ENCODE data around the gene ZNF44.

ZNF44 gene

GRCh38 chr19:12278713-12279112, 16.0 kb downstream of the ZNF44 start:
- no peak for DNase-seq (ENCODE audit: low read depth)
- no peak overlapping the region for H3K4me3 ChIP-seq (ENCODE audit: low read depth, low read length)
- TF ChIP-seq CTCF (conservative IDR thresholded peaks at IDR 0.05; ENCODE audit: low read depth, low read length), result no peak

- DNase-seq (ENCODE audit: low read depth), result no peak
- no peak overlapping the region for H3K4me3 ChIP-seq (ENCODE audit: low read depth, low read length)
- no peak for TF ChIP-seq CTCF (conservative IDR thresholded peaks at IDR 0.05; ENCODE audit: low read depth, low read length)
Measured at GRCh38 chr19:12272980-12273901, 21.4 kb downstream of the ZNF44 start.

GRCh38 chr19:12272386-12272785, 22.3 kb downstream of the ZNF44 start:
- no peak for DNase-seq (ENCODE audit: low read depth)
- H3K4me3 ChIP-seq (ENCODE audit: low read depth, low read length), result no peak overlapping the region
- TF ChIP-seq CTCF (conservative IDR thresholded peaks at IDR 0.05; ENCODE audit: low read depth, low read length), result no peak

GRCh38 chr19:12270854-12271253, 23.8 kb downstream of the ZNF44 start:
- no peak overlapping the region for H3K4me3 ChIP-seq (ENCODE audit: low read depth, low read length)
- no peak for TF ChIP-seq CTCF (conservative IDR thresholded peaks at IDR 0.05; ENCODE audit: low read depth, low read length)
- DNase-seq (ENCODE audit: low read depth), result no peak

- no peak for DNase-seq (ENCODE audit: low read depth)
- no peak for TF ChIP-seq CTCF (conservative IDR thresholded peaks at IDR 0.05; ENCODE audit: low read depth, low read length)
- H3K4me3 ChIP-seq (ENCODE audit: low read depth, low read length), result no peak overlapping the region
Measured at GRCh38 chr19:12265921-12266704, 28.6 kb downstream of the ZNF44 start.

- no peak overlapping the region for H3K4me3 ChIP-seq (ENCODE audit: low read depth, low read length)
- no peak for TF ChIP-seq CTCF (conservative IDR thresholded peaks at IDR 0.05; ENCODE audit: low read depth, low read length)
- no peak for DNase-seq (ENCODE audit: low read depth)
Measured at GRCh38 chr19:12261554-12261953, 33.1 kb downstream of the ZNF44 start.

Data from choroid plexus epithelial cell (primary cell).